ENCODE measurements around the gene TSEN54.

- no peak for TF ChIP-seq SUZ12 (IDR thresholded peaks at IDR 0.05; ENCODE audit: extremely low read depth, insufficient read depth, insufficient read length)
- no peak for TF ChIP-seq YY1 (IDR thresholded peaks at IDR 0.05; ENCODE audit: insufficient read depth, insufficient read length)
These were observed 41.7 kb downstream of the TSEN54 start for GRCh38 chr17:75557852-75558665.

Data from NT2/D1 (cell line).